Stimulated activated CD4-positive, alpha-beta T cell treated with anti-CD3 and anti-CD28 coated beads, TNF-alpha, amount 100 ng/mL, for 1 hour (primary cell): ENCODE measurements around the gene VGLL4.

Experiments used
- DNase-seq, 3 donors: peaks; one replicate each; pipeline ENCODE4 v3.0.0-alpha.2; 2020; ENCODE audit warnings: low read depth in 3 of 3, low spot score in 1 of 3

VGLL4 gene

DNA sequence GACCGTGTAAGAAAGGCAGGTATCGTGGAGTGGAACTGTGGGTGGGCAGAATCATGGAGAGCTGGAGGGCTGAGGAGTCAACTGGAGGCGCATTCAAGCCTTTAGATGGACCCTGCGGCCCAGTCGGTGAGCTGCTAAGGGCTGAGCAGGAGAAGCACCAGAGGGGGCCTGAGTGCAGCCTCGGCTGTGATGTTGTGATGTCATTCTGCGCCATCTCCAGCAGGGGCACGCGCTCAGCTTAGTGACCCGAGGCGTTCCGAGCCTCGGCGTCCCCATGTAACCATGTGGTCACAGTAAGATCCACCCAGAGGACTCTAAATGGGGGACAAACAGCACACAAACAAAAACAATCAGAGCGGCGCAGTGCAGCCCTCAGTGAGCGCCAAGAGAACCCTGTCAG, 76.8 kb downstream of the VGLL4 start:
- DNase-seq = no peak

DNA sequence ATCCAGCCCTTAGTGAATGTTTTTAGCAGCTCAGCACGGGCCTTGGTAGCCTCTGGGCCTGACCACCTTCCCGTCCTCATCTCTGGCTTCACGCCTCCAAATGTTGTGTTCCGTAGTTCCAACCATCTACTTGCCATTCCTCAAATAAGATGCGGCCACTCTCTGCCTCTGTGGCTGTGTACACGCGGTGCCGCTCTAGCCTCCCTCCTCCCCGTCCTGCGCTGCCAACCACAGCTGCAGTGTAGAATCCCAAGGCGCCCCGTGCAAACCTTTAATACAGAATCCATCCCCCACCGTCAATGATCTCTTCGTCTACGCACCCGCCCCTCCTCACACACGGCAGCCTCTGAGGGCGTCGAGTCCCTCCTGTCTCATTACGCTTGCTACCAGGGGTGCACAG, 77.2 kb downstream of the VGLL4 start:
- DNase-seq = no peak

DNA sequence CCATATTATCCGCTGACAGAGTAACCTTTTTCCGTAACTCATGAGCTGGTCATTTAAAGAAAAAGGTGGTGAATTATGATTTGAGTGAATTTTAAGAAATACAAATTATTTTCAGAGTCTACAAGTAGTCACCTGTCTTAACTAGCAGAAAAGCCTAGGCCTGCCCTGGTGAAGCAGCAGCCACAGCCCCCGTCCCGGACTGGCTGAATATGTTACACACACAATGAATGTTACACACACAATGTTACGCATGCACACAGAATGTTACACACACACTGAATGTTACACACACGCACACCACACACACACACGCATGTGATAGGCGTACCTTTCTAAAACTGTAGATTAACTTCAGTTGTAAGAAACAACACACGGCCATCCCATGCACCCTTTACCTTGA, 77.8 kb downstream of the VGLL4 start:
- no peak for DNase-seq

GRCh38 chr3:11565492-11565891, 78.2 kb downstream of the VGLL4 start:
- no peak for DNase-seq

GRCh38 chr3:11565072-11565471, 78.6 kb downstream of the VGLL4 start:
- no peak for DNase-seq

GRCh38 chr3:11564577-11565001, 79.1 kb downstream of the VGLL4 start:
- DNase-seq = no peak

GRCh38 chr3:11563865-11564185, 79.9 kb downstream of the VGLL4 start:
- DNase-seq = no peak

GRCh38 chr3:11563159-11563864, 80.4 kb downstream of the VGLL4 start:
- DNase-seq = no peak

GRCh38 chr3:11562277-11562881, 81.3 kb downstream of the VGLL4 start:
- DNase-seq = no peak

DNA sequence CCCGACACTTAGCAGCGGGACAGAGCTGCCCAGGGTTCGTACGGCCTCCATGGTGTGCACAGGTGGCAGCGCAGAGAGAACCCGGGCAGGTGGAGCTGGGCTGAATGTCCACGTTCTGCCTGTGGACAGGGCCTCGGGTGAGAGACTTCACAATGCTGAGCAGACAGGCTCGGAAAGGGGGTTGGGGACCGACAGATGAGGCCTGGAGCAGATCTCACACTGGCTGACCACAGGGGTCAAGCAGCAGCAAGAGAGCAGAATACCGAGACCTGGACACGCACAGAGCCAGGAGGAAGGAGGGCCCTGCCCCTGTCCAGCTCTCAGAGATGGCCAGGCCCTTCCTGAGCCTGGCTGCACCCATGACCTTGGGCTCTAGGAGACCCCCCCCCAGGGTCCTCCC, 83.0 kb downstream of the VGLL4 start:
- DNase-seq = no peak

GRCh38 chr3:11559816-11560633, 83.7 kb downstream of the VGLL4 start:
- DNase-seq = no peak

DNA sequence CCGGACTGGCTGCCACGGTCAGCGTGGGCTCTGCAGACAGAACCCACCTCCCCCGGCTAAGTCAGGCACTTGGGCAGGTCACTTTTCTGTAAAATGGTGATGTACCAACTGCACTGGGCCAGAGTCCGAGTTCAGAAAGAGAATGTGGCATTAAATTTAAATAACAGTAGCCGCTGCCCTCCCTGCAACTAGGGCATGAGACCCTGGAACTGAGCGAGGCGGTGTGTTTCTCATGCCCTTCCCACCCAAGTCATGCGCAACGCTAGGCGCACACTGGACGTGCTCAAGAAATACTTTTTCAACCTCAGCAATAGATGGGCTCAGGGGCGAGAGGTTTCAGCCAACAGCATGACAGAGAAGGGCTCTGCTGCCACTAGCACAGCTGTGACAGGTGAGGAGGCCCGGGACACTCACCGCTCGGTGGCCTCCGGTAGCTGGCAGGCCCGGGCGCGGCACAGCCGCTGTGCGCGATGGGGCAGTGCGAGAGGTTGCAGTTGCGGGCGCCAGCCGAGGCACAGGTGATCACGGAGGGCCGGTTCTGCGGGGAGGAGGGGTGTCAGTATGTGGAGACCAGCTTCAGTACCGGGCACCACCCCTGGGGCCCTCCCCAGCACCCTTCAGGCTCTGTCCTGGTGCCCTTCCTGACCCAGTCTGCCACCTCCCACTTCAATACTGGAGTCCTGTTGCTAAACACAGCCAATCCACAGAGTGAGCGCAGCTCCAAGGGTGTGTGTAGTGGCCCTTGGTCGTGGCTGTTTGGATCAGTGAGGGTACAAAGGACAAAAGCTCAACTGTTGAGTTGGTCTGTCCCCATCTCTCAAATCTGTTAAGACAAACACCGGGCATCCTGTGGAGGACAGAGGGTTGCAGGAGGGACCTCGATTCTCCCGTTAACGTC, 84.5 kb downstream of the VGLL4 start:
- DNase-seq = no peak

- DNase-seq = no peak
Observed at GRCh38 chr3:11558411-11558903, 85.3 kb downstream of the VGLL4 start.

GRCh38 chr3:11558002-11558401, 85.7 kb downstream of the VGLL4 start:
- no peak for DNase-seq

GRCh38 chr3:11556851-11557644, 86.7 kb downstream of the VGLL4 start:
- no peak for DNase-seq

DNA sequence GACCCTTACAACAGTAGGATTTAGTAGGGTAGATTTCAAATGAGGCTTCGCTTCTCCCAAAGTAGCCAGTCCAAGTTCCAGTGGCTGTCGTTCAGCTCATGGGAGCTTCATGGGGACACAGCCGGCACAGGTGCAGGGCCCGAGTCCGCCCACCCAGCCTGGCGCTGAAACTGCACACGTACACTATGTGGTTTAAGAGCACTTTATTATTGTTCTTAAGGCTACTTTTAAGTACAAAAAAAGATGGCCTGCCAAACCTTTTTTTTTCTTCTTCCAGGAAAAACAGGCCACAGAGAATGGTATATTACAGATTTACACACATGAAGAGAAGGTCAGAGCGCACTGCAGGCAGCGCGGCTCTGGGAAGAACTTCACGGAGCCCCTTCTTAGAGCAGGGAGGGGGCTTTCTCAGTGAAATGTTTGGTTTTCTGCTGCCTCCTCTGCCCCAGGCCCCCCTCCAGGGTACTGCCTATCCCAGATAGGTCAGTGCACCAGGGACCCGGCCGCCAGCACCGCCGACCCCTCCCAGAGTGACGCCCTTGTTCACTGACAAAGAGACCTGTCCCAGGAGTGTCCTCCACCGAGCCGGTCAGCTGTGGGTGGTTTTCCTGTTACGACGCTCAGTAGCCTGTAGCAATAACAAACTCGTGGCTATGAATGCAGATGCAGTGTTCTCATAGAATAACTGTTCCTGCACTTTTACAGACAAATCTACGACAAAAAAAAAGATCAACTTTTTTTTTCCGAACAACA, 87.7 kb downstream of the VGLL4 start:
- no peak for DNase-seq

DNA sequence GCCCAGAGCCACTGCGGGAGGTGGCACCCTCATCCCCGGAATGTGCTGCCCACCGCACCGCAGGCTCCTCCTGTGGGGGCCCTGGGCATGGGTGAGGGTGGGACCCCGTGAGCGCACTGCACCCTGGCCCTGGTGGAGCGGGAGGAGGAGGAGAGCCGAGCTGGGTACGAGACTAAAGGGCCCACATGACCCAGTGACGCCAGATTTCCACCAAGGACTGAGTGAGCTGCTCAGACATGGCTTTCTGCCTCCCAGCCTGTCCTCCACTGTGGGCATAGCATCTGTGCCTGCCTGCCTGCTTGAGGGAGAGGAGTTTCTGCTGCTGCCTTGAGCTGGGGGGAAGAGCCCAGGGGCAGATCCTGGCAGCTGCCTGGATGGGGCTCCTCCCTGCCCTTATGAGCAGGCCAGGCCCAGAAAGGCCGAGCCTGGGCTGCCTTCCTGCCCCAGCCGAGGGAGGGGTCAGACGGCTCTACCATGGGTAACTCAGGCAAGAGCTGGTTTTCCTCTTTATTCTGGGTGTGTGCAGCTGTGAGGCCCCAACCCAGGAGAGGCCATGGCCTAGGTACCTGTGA, 88.4 kb downstream of the VGLL4 start:
- DNase-seq = no peak

DNA sequence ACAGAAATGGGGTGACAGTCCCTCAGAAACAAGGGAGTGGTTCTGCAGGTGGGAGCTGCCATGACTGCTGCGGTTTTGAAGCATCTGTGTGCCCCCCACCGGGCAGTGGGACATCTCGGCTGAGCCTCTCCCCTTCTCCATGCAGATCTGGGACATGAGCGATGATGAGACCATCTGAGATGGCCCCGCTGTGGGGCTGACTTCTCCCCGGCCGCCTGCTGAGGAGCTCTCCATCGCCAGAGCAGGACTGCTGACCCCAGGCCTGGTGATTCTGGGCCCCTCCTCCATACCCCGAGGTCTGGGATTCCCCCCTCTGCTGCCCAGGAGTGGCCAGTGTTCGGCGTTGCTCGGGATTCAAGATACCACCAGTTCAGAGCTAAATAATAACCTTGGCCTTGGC, 89.0 kb downstream of the VGLL4 start:
- DNase-seq = no peak

DNA sequence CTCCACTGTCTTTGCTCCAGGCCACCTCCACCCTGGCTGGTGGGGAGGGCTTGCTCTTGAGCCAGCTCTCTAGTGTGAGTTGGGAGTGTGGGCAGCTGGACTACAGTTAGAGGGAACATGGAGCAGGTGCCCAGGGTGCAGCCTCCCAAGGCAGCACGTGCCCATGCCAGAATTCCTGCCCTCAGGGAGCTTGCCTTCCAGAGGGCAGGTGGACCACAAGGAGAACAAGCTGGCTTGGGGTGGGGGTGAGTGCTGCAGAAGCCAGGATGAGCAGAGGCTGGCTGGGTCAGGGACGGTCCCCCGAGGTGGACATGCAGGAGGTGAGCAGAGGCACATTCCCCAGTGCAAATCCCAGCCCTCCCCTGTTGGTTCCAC, 89.5 kb downstream of the VGLL4 start:
- no peak for DNase-seq
